HUES6 (cell line): ENCODE measurements around the gene KANSL2.
"Not testable (repeated sequence)": the region's sequence is repeated elsewhere in the genome, so short reads cannot be mapped to it uniquely, and the experiment has no call there.

Experiments
- H3K27ac ChIP-seq: 2 replicates; pipeline ENCODE4 v1.7.0; 2013; ENCODE audit warnings: low read depth, mild to moderate bottlenecking, low read length, inconsistent platforms
- H3K27me3 ChIP-seq: 2 replicates; pipeline ENCODE4 v1.6.1; 2013; ENCODE audit warnings: low read length; ENCODE audit not compliant: control insufficient read depth, insufficient read depth
- H3K36me3 ChIP-seq: 2 replicates; pipeline ENCODE4 v1.6.1; 2013; ENCODE audit warnings: low read length; ENCODE audit not compliant: control insufficient read depth, insufficient read depth
- H3K4me1 ChIP-seq: 2 replicates; pipeline ENCODE4 v1.6.1; 2013; ENCODE audit warnings: low read length; ENCODE audit not compliant: control insufficient read depth, insufficient read depth
- H3K4me3 ChIP-seq: 2 replicates; pipeline ENCODE4 v1.5.1; 2013; ENCODE audit warnings: low read depth, low read length
- H3K9ac ChIP-seq: one replicate; pipeline ENCODE4 v1.6.1; 2013; ENCODE audit warnings: mild to moderate bottlenecking, low read length
- H3K9me3 ChIP-seq: 2 replicates; pipeline ENCODE4 v1.6.1; 2013; ENCODE audit warnings: low read depth, low read length; ENCODE audit not compliant: control insufficient read depth, insufficient read depth

KANSL2 gene

DNA sequence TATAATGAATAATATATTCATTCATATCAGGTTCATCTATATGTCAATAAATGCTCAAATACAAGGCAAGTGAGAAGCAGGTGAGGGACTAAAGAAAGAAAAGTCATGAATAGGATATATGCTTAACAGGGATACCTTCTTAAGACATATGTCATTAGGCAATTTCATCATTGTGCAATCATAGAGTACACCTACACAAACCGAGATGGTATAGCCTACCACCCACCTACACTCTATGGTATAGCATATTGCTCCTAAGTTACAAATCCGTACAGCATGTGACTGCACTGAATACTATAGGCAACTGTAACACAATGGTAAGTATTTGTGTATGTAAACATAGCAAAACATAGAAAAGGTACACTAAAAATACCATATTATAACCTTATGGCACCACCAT is 39.0 kb downstream of the KANSL2 start:
- peaks cover 40% of the 10 kb centered on the region for H3K9me3 ChIP-seq
- H3K9ac ChIP-seq, result no peak overlapping the region
- no peak overlapping the region for H3K27ac ChIP-seq
- no peak overlapping the region for H3K4me3 ChIP-seq
- H3K36me3 ChIP-seq, result peaks cover 43% of the 10 kb centered on the region
- no peaks in the 10 kb centered on the region for H3K4me1 ChIP-seq
- H3K27me3 ChIP-seq, result no peaks in the 10 kb centered on the region

- H3K27me3 ChIP-seq, H3K4me1 ChIP-seq, H3K9ac ChIP-seq, H3K4me3 ChIP-seq, H3K27ac ChIP-seq: not testable (repeated sequence)
- H3K9me3 ChIP-seq, result peaks cover 40% of the 10 kb centered on the region
- H3K36me3 ChIP-seq, result peaks cover 34% of the 10 kb centered on the region
Observed at GRCh38 chr12:48641752-48642555, 40.1 kb downstream of the KANSL2 start.

GRCh38 chr12:48640854-48641253 is 41.2 kb downstream of the KANSL2 start:
- Histone ChIP-seq H3K4me1 (no peaks in the 10 kb centered on the region), H3K9ac (no peak overlapping the region), H3K27me3 (no peaks in the 10 kb centered on the region), H3K9me3 (peaks cover 40% of the 10 kb centered on the region), H3K4me3 (no peak overlapping the region), H3K36me3 (peaks cover 26% of the 10 kb centered on the region), H3K27ac (no peak overlapping the region)

DNA sequence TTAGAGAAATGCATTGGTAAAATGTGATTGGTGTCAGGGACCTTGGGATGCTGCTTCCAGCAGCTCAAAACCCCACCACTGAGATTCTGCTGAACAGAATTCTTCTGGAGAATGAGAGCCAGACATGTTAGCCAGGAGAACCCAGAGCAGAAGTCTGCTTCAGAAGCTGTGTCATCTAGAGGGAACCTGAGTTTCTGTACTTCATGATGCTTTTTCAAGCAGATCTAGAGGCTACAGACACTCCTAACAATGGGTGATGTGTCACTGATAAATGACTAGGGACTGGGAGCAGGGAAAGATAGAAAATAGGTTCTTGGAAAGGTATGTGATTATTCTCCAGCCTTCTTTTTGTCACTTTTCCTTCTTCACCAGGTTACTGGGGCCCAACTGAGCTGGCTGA is 41.6 kb downstream of the KANSL2 start:
- H3K4me1 ChIP-seq, result no peaks in the 10 kb centered on the region
- no peaks in the 10 kb centered on the region for H3K27me3 ChIP-seq
- H3K9me3 ChIP-seq, result peaks cover 40% of the 10 kb centered on the region

GRCh38 chr12:48631071-48631470 is 51.0 kb downstream of the KANSL2 start:
- H3K27me3 ChIP-seq, result no peaks in the 10 kb centered on the region
- H3K9ac ChIP-seq, result no peak overlapping the region
- H3K27ac ChIP-seq, result no peak overlapping the region
- no peaks in the 10 kb centered on the region for H3K4me1 ChIP-seq
- H3K36me3 ChIP-seq, result no peaks in the 10 kb centered on the region
- H3K4me3 ChIP-seq, result no peak overlapping the region
- no peaks in the 10 kb centered on the region for H3K9me3 ChIP-seq

More for the DNA sequence above, 41.6 kb downstream of the KANSL2 start:
- peaks cover 26% of the 10 kb centered on the region for H3K36me3 ChIP-seq
- no peak overlapping the region for H3K27ac ChIP-seq
- H3K9ac ChIP-seq, result no peak overlapping the region
- H3K4me3 ChIP-seq, result no peak overlapping the region

DNA sequence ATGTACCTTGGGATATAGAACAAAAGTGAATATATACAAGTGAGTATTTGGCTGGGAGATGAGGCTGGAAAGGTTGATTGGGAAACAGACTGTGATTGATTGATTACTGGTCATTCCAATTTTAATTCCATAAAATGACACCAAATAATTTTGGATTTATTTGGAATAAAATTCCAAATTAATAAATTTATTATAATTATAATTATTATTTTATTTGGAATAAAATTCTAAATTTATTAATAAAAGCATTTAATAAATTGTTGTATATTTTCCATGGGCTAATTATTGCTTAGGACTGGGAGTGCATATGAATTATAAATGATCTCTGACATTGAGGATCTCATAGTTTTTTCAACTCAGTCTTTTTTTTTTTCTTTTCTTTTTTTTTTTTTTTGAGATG is 51.7 kb downstream of the KANSL2 start:
- no peaks in the 10 kb centered on the region for H3K9me3 ChIP-seq
- no peaks in the 10 kb centered on the region for H3K27me3 ChIP-seq
- no peak overlapping the region for H3K9ac ChIP-seq
- no peak overlapping the region for H3K27ac ChIP-seq
- no peaks in the 10 kb centered on the region for H3K4me1 ChIP-seq
- no peak overlapping the region for H3K4me3 ChIP-seq
- no peaks in the 10 kb centered on the region for H3K36me3 ChIP-seq

DNA sequence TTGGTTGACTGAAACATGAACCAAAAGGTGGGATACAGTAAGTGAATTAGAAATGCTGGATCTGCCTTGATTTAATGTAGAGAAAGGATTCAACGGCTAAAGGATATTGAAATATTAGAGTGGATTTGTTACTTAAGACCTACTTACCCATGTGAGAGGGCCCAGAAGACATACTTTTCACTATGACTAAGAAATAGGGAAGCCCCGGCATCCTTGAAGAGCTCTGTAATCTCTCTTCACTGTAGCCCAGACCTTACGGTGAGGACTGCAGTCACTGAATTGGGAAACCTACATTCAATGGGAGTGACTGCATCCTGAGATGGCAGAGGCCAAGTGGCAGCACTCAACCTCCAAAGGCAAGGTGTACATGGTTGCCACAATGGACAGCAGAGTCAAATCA is 52.5 kb downstream of the KANSL2 start:
- no peak overlapping the region for H3K4me3 ChIP-seq
- H3K9me3 ChIP-seq, result no peaks in the 10 kb centered on the region
- no peaks in the 10 kb centered on the region for H3K36me3 ChIP-seq
- H3K4me1 ChIP-seq, result no peaks in the 10 kb centered on the region
- H3K27ac ChIP-seq, result no peak overlapping the region
- no peaks in the 10 kb centered on the region for H3K27me3 ChIP-seq
- no peak overlapping the region for H3K9ac ChIP-seq

DNA sequence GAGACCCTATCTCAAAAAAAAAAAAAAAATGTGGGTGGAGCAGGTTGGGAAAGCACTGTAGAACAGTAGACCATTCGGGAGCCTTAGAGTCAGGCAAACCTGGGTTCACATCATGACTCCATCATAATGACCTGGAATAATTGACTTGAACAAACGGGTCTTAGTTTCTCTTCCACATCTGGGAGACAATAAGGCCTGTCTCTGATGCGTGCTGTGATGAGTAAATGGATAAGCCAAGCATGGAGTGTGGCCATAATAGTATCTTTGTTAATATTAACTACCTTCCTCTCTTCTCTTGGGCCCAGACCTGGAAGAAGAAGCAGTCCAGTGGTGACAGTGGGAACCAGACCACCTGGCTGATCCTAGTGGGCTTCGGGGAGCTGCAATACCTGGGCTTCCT is 54.5 kb downstream of the KANSL2 start:
- Histone ChIP-seq H3K9ac (no peak overlapping the region), H3K9me3 (no peaks in the 10 kb centered on the region), H3K4me3 (no peak overlapping the region), H3K27me3 (no peaks in the 10 kb centered on the region), H3K27ac (no peak overlapping the region), H3K4me1 (no peaks in the 10 kb centered on the region), H3K36me3 (no peaks in the 10 kb centered on the region)

DNA sequence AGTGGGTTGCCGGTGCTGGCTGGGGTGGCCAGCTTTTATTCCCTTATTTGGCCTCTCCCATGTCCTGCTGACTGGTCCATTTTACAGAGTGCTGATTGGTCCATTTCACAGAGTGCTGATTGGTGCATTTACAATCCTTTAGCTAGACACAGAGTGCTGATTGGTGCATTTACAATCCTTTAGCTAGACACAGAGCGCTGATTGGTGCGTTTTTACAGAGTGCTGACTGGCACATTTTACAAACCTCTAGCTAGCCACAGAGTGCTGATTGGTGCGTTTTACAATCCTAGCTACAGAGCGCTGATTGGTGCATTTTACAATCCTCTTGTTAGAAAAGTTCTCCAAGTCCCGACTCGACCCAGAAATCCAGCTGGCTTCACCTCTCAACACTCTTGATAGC is 59.0 kb downstream of the KANSL2 start:
- not testable (repeated sequence) for H3K4me3 ChIP-seq, H3K27me3 ChIP-seq, H3K27ac ChIP-seq, H3K4me1 ChIP-seq, H3K36me3 ChIP-seq, H3K9ac ChIP-seq, H3K9me3 ChIP-seq

DNA sequence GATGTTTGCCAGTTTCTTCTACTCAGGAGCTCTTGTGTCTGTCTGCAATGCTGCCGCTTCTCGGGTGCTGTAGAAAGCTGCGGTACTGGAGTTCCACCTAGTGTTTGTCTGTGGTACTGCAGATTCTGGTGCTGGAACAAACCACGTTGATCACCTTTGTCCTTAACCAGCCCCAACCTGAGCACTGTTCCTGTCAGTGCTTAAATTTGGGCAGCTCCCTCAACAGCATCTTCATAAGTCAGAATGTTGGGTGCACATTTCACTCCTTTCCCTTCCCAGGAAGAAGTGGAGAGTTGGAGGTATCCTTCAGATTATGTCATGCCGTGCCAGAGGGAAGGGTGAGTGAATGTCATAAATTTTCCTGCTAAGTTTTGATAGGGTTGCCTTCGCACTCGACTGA is 63.5 kb downstream of the KANSL2 start:
- no peaks in the 10 kb centered on the region for H3K36me3 ChIP-seq
- no peak overlapping the region for H3K27ac ChIP-seq
- H3K4me3 ChIP-seq, result no peak overlapping the region
- no peaks in the 10 kb centered on the region for H3K4me1 ChIP-seq
- no peak overlapping the region for H3K9ac ChIP-seq
- H3K9me3 ChIP-seq, result peaks cover 11% of the 10 kb centered on the region
- H3K27me3 ChIP-seq, result no peaks in the 10 kb centered on the region

GRCh38 chr12:48615681-48616080 is 66.4 kb downstream of the KANSL2 start:
- Histone ChIP-seq H3K27ac (no peak overlapping the region), H3K4me3 (no peak overlapping the region), H3K4me1 (no peaks in the 10 kb centered on the region), H3K27me3 (no peaks in the 10 kb centered on the region), H3K36me3 (no peaks in the 10 kb centered on the region), H3K9ac (no peak overlapping the region), H3K9me3 (peaks cover 13% of the 10 kb centered on the region)
